Measurements from ENCODE around the gene PLXND1. TPM values are rescaled to one million over a fixed set of nuclear protein-coding genes. Genes with fewer than 3 reads are reported as not detected.

PLXND1 gene
- total and polyA plus RNA-seq, 8 donors, result 15.5 to 66.2 (median 28.5) TPM

GRCh38 chr3:129527262-129527661 lies 79.2 kb downstream of the PLXND1 start:
- Histone ChIP-seq H3K27ac (no peak overlapping the region), H3K9me3 (no peaks in the 10 kb centered on the region), H3K4me1 (no peaks in the 10 kb centered on the region), H3K36me3 (no peaks in the 10 kb centered on the region), H3K27me3 (no peaks in the 10 kb centered on the region), H3K4me3 (no peak overlapping the region)
- DNase-seq (peak in 1 of 6 donors; percentile 28), ATAC-seq (no peak), FAIRE-seq (no peak)
- WGBS, 2 donors, result 85 to 86% methylated on average over 11 of the region's 11 CpGs
- intact Hi-C loops (cut with DNase I), result no loop called here
- TF ChIP-seq CTCF (IDR thresholded peaks at IDR 0.05), result no peak

- Histone ChIP-seq H3K27me3 (no peaks in the 10 kb centered on the region), H3K4me1 (no peaks in the 10 kb centered on the region), H3K27ac (no peak overlapping the region), H3K36me3 (no peaks in the 10 kb centered on the region), H3K4me3 (no peak overlapping the region), H3K9me3 (no peaks in the 10 kb centered on the region)
- DNase-seq (peak in 1 of 6 donors; percentile 13), ATAC-seq (peak in 2 of 4 donors; percentile 48 to 81), FAIRE-seq (no peak)
- WGBS, 2 donors, result 75 to 76% methylated on average over 12 of the region's 12 CpGs
- TF ChIP-seq CTCF (IDR thresholded peaks at IDR 0.05), result no peak
- intact Hi-C loops (cut with DNase I), result no loop called here
Observed at GRCh38 chr3:129526121-129526900, 80.2 kb downstream of the PLXND1 start.

DNA sequence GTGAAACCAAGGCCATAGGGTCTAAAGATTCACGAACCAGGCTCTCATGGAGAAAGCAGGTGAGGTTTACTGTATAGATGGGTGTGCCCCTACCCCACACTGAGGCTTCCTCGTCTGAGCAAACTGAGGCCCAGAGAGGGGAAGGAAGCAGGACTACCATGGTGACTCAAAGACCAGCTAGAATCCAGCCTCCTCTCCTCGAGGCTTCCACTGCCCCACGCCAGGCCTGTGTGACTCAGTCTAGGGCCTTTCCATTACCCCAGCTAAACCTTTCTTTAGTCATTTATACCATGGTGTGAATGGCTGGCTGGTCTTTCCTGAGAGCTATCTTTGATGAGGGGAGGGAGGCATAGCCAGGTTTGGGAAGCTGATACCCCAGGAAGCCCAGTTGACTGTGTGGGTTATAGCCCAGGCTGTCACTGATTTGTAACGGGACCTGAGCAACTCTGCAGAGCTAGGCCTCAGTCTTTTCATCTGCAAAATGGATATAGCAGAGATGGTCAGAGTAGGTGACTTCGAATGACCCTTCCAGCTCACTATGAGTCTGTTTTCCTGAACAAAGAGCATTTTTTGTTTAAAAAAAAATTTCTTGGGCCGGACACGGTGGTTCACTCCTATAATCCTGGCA lies 81.0 kb downstream of the PLXND1 start:
- FAIRE-seq (no peak), ATAC-seq (peak in 2 of 4 donors; percentile 29 to 47)

DNA sequence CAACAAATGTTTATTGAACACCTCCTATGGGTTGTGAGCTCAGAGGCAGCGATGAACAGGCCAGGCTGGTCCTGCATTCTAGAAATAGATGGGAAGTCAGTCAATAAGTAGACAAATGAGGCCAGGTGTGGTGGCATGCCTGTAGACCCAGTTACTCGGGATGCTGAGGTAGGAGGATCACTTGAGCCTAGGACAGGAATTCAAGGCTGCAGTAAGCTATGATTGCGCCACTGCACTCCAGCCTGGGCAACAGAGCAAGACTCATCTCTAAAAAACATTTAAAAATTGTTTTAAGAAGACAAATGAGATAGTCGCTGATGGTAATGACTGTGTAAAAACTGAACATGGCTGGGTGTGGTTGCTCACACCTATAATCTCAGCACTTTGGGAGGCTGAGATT lies 82.4 kb downstream of the PLXND1 start:
- DNase-seq (no peak), FAIRE-seq (no peak), ATAC-seq (no peak)
- Histone ChIP-seq H3K4me1 (no peaks in the 10 kb centered on the region), H3K36me3 (no peaks in the 10 kb centered on the region), H3K27me3 (no peaks in the 10 kb centered on the region), H3K9me3 (no peaks in the 10 kb centered on the region), H3K4me3 (no peak overlapping the region), H3K27ac (no peak overlapping the region)
- intact Hi-C loops (cut with DNase I), result no loop called here
- 77 to 78% methylated on average over 4 of the region's 4 CpGs for WGBS, 2 donors
- TF ChIP-seq CTCF (IDR thresholded peaks at IDR 0.05), result no peak

More for the DNA sequence above, 81.0 kb downstream of the PLXND1 start:
- intact Hi-C loops (cut with DNase I), result no loop called here
- Histone ChIP-seq H3K36me3 (no peaks in the 10 kb centered on the region), H3K4me1 (no peaks in the 10 kb centered on the region), H3K27ac (no peak overlapping the region), H3K27me3 (no peaks in the 10 kb centered on the region), H3K4me3 (no peak overlapping the region), H3K9me3 (no peaks in the 10 kb centered on the region)
- DNase-seq, result peak in 1 of 6 donors; percentile 13
- 70 to 82% methylated on average over 8 of the region's 8 CpGs for WGBS, 2 donors
- TF ChIP-seq CTCF (IDR thresholded peaks at IDR 0.05), result no peak

- no peaks in the 10 kb centered on the region for H3K36me3 ChIP-seq
- peak in 1 of 6 donors; percentile 34 for DNase-seq
- FAIRE-seq, result no peak
- no peak overlapping the region for H3K27ac ChIP-seq
- ATAC-seq, result peak in 1 of 4 donors; percentile 9
- intact Hi-C loops (cut with DNase I), result no loop called here
- H3K9me3 ChIP-seq, result no peaks in the 10 kb centered on the region
- 80 to 87% methylated on average over 5 of the region's 5 CpGs for WGBS, 2 donors
- H3K4me3 ChIP-seq, result no peak overlapping the region
- no peak for TF ChIP-seq CTCF (IDR thresholded peaks at IDR 0.05)
- no peaks in the 10 kb centered on the region for H3K27me3 ChIP-seq
- H3K4me1 ChIP-seq, result no peaks in the 10 kb centered on the region
Observed at GRCh38 chr3:129522953-129523352, 83.5 kb downstream of the PLXND1 start.

All from pancreas (tissue), 10 donors.